IPS DF 4.7 (cell line): ENCODE results near the gene CALCOCO2.
A peak's percentile ranks its signal among the peaks of the same experiment; 100 is the strongest.
"Not testable (repeated sequence)": the region's sequence is repeated elsewhere in the genome, so short reads cannot be mapped to it uniquely, and the experiment has no call there.

Source experiments
- DNase-seq: peaks from one replicate; pipeline ENCODE4 v3.0.0-alpha.2; 2013; ENCODE audit warnings: low spot score; ENCODE audit errors: extremely low read depth

Gene CALCOCO2

GRCh38 chr17:48830840-48831548, at the start of gene CALCOCO2:
Gene CALCOCO2, plus strand, starts transcription at chr17:48831035. Its CDS starts 10,673 bp downstream, at chr17:48841708.
- no peak for DNase-seq

GRCh38 chr17:48787828-48788227, 43.0 kb upstream of the CALCOCO2 start:
- no peak for DNase-seq

- DNase-seq, result no peak
Observed at GRCh38 chr17:48790607-48791127, 40.2 kb upstream of the CALCOCO2 start.

GRCh38 chr17:48791128-48792032, 39.5 kb upstream of the CALCOCO2 start:
- DNase-seq, result peak; percentile 56

- DNase-seq, result no peak
Observed at GRCh38 chr17:48792033-48792798, 38.6 kb upstream of the CALCOCO2 start.

GRCh38 chr17:48795444-48796162, 35.2 kb upstream of the CALCOCO2 start:
- DNase-seq, result no peak

GRCh38 chr17:48796163-48796522, 34.7 kb upstream of the CALCOCO2 start:
- not testable (repeated sequence) for DNase-seq

- no peak for DNase-seq
Observed at GRCh38 chr17:48799069-48799723, 31.6 kb upstream of the CALCOCO2 start.

- no peak for DNase-seq
Observed at GRCh38 chr17:48800626-48801217, 30.1 kb upstream of the CALCOCO2 start.

- peak; percentile 53 for DNase-seq
Observed at GRCh38 chr17:48804936-48805411, 25.9 kb upstream of the CALCOCO2 start.

GRCh38 chr17:48809182-48809581, 21.7 kb upstream of the CALCOCO2 start:
- no peak for DNase-seq

- DNase-seq, result no peak
Observed at GRCh38 chr17:48812001-48812400, 18.8 kb upstream of the CALCOCO2 start.

GRCh38 chr17:48814504-48814903, 16.3 kb upstream of the CALCOCO2 start:
- no peak for DNase-seq

- no peak for DNase-seq
Observed at GRCh38 chr17:48815311-48815710, 15.5 kb upstream of the CALCOCO2 start.

- no peak for DNase-seq
Observed at GRCh38 chr17:48816438-48816773, 14.4 kb upstream of the CALCOCO2 start.

- no peak for DNase-seq
Observed at GRCh38 chr17:48816774-48817590, 13.9 kb upstream of the CALCOCO2 start, which contains the start of gene TTLL6. Gene TTLL6, minus strand, starts transcription at chr17:48817229. Its CDS starts 157 bp downstream, at chr17:48817072.

GRCh38 chr17:48818361-48818841, 12.4 kb upstream of the CALCOCO2 start:
- no peak for DNase-seq

- DNase-seq, result no peak
Observed at GRCh38 chr17:48819466-48819865, 11.4 kb upstream of the CALCOCO2 start.

- DNase-seq, result not testable (repeated sequence)
Observed at GRCh38 chr17:48820936-48821335, 9.9 kb upstream of the CALCOCO2 start.
